ENCODE data around the gene STK32C.

DNA sequence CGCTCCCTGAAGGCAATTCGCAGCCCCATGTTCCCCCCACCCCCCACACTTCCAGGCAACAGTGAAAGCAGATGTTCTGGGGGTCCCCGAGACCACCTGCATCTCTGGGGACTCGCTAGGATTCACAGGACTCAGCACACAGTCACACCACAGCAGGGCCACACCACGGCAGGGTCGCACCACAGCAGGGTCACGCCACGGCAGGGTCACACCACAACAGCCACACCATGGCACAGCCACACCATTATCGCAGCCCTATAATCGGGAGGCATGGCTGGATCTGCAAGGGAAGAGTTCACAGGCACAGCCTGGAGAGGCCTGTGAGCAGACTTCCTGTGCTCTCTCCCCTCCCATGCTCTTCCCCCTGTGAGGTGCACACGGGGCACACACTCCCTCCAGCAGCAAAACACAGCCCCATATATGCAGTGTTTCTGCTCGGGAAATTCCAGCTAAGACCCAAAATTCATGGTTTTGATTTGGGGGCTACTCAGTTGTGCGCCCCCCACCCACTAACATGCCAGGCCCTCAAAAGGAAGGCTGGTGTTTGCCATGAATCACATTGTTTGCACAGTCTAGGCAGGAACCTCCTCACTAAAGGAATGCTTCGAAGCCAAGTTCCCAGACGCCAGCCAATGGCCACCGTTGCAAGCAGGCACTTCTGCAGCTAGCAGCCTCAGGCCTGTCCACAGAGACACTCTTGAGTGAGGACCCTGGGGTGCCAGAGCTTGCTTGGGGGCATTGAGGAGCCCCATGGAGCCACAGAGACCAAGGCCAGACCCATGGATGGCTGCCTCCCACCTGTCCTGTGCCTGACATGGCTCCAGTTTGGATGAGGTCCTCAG, 128.0 kb downstream of the STK32C start:
- TF ChIP-seq POLR2AphosphoS5 (IDR thresholded peaks at IDR 0.05; ENCODE audit: borderline replicate concordance, low read depth, low read length): no peak
- TF ChIP-seq EZH2 (IDR thresholded peaks at IDR 0.05): no peak

Measured in SK-N-MC (cell line).